Ovary (tissue), 9 donors: ENCODE results near the gene ADRM1. TPM values are rescaled to one million over a fixed set of nuclear protein-coding genes. Genes with fewer than 3 reads are reported as not detected.

Experiments used
- DNase-seq, 5 donors: peaks; one replicate each; pipeline ENCODE4 v3.0.0-alpha.2; 2019 to 2020
- H3K27ac ChIP-seq, 2 donors: fragments of 200-600 bp; one replicate each; pipeline versions ENCODE4 v1.5.1 to v1.8.0; 2019 to 2022
- H3K27me3 ChIP-seq: fragments of 200-600 bp; one replicate; pipeline ENCODE4 v1.8.0; 2022
- H3K36me3 ChIP-seq: fragments of 200-600 bp; sonication (generic); one replicate; pipeline ENCODE4 v1.5.1; 2019
- H3K4me1 ChIP-seq: one replicate; pipeline ENCODE4 v1.8.1; 2013; ENCODE audit warnings: mild to moderate bottlenecking, moderate library complexity; ENCODE audit not compliant: insufficient read depth
- H3K4me3 ChIP-seq: fragments of 200-600 bp; sonication (generic); one replicate; pipeline ENCODE4 v1.5.1; 2017
- H3K9me3 ChIP-seq, 2 donors: fragments of 200-600 bp in 1 of 2; sonication (generic) in 1 of 2; one replicate each; pipeline versions ENCODE4 v1.5.1 to v1.8.1; 2013 to 2019; ENCODE audit warnings: mild to moderate bottlenecking in 1 of 2, moderate library complexity in 1 of 2
- EP300 ChIP-seq: sonication (generic); formaldehyde crosslinking; IDR thresholded peaks from one replicate; pipeline ENCODE4 v1.6.1; 2017; ENCODE audit warnings: antibody characterized with exemption
- POLR2A ChIP-seq: fragments of 450-650 bp; IDR thresholded peaks from one replicate; pipeline ENCODE4 v1.6.1; 2017; ENCODE audit warnings: antibody characterized with exemption, mild to moderate bottlenecking, moderate library complexity
- WGBS, 3 donors: extraction: QIAGEN DNeasy Blood & Tissue Kit in 1 of 3; methylation state at CpG; one replicate each; pipeline versions ENCODE4 v1.1.5 to v1.1.7; 2013 to 2017; 5-methylcytosine and 5-hydroxymethylcytosine counted together
- intact Hi-C, 4 donors: fragments of 100-400 bp; cut with DNase I; formaldehyde crosslinking; loops; one replicate each; pipeline versions ENCODE4 v1.11.0 to v1.15.1; 2022 to 2023
- polyA plus RNA-seq, 2 donors: library from polyadenylated mRNA; stranded (reverse); fragments of 200-250 nt in 1 of 2; fragments of 350-450 nt in 1 of 2; fragmentation: Illumina TruSeq in 1 of 2; extraction: RNeasy Lipid Tissue Mini Kit (QIAGEN cat#74804) in 1 of 2; gene quantifications; one replicate each; pipeline ENCODE4 v1.2.3, GENCODE V29; 2013 to 2014
- total RNA-seq, 7 donors: library from RNA; depleted of rRNA in 2 of 7; stranded (reverse); fragments of >200 nt in 2 of 7; fragmentation: NEBNext Ultra II Directional in 3 of 7; extraction: Animal tissue kit (Norgen Biotek cat#: 25700) in 3 of 7; gene quantifications; one replicate each; pipeline versions ENCODE4 v1.1.0 to v1.2.4, GENCODE V29; 2016 to 2023
- TF ChIP-seq, protein P1 (sequence below), 3 donors: fragments of 450-650 bp in 2 of 3; fragments of 200-600 bp in 1 of 3; IDR thresholded peaks; one replicate each; pipeline versions ENCODE4 v1.5.1 to v1.8.0; 2016 to 2022; ENCODE audit warnings: antibody characterized with exemption in 3 of 3, mild to moderate bottlenecking in 1 of 3
- donor health status: DM: no; HTN: no; CAD: no; lungs with moderate emphysema.
- donor health status: DM: no; HTN: no; CAD: no.
- donor health status: Bipolar disorder and iron deficiency.
- donor health status: DM: yes; HTN: yes; CAD: no.
- donor health status: DM: no; HTN: no; CAD: no.
- donor health status: DM: yes; HTN: yes; CAD: no.

Gene ADRM1
- total and polyA plus RNA-seq, 9 donors = 7.8 to 109 (median 55.2) TPM

DNA sequence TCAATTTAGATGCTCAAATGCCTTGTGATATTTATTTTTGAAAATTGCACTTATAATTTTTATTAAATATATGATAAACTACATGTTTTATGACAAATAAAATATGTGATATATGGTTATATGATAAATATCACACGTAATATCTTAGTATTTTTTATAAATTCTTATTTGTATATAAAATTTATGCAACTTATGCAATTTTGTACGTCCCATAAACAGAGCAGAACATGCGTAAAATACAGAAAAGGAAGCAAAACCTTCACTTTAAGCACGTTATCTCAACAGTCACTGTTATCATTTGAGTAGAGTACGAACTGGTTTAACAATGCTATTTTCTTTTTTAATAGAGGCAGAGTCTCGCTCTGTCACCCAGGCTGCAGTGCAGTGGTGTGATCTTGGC lies 15.7 kb upstream of the ADRM1 start:
- DNase-seq = no peak
- 91 to 94% (median 94%) methylated on average over 6 of the region's 6 CpGs for WGBS, 3 donors
- H3K27me3 ChIP-seq = no peaks in the 10 kb centered on the region
- TF ChIP-seq EP300 = no peak
- TF ChIP-seq, protein P1, sequence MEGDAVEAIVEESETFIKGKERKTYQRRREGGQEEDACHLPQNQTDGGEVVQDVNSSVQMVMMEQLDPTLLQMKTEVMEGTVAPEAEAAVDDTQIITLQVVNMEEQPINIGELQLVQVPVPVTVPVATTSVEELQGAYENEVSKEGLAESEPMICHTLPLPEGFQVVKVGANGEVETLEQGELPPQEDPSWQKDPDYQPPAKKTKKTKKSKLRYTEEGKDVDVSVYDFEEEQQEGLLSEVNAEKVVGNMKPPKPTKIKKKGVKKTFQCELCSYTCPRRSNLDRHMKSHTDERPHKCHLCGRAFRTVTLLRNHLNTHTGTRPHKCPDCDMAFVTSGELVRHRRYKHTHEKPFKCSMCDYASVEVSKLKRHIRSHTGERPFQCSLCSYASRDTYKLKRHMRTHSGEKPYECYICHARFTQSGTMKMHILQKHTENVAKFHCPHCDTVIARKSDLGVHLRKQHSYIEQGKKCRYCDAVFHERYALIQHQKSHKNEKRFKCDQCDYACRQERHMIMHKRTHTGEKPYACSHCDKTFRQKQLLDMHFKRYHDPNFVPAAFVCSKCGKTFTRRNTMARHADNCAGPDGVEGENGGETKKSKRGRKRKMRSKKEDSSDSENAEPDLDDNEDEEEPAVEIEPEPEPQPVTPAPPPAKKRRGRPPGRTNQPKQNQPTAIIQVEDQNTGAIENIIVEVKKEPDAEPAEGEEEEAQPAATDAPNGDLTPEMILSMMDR (IDR thresholded peaks at IDR 0.05) = no peak
- TF ChIP-seq POLR2A = no peak
- peaks cover 1% of the 10 kb centered on the region for H3K4me1 ChIP-seq
- H3K4me3 ChIP-seq = no peak overlapping the region
- no peak overlapping the region for H3K27ac ChIP-seq
- intact Hi-C loops = no loop called here
- H3K36me3 ChIP-seq = no peaks in the 10 kb centered on the region
- no peaks in the 10 kb centered on the region for H3K9me3 ChIP-seq

DNA sequence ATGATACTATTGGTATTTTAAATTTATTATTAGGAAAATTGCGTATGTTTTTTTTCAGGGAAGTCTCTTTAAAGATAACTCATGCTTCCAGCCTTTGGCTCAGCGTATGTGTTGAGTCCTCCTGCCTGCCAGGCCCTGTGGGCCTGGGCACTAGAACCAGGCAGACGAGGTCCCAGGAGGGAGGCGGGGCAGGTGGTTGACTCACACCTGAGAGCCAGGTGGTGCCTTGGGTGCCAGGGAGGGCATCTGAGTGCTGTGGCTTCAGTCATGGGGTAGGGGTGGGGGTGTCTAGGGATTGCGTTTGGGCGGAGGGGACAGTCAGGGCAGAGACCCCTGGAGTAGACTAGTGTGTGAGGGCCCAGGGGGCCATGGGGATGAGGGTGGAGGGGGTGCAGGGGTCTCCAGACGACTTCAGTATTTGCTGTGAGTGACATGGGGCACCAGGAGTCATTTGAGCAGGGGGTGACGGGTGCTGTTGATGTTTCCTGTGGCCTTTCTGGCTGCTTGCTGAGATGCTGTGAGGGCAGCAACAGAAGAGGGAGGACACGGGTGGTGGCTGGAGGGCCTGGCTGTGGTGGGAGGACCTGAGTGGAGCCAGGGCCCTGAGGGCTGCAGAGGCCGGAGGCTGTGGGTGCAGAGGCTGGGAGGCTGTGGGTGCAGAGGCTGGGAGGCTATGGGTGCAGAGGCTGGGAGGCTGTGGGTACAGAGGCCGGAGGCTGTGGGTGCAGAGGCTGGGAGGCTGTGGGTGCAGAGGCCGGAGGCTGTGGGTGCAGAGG lies 14.8 kb upstream of the ADRM1 start:
- no peaks in the 10 kb centered on the region for H3K27me3 ChIP-seq
- intact Hi-C loops = no loop called here
- WGBS, 3 donors = 93 to 94% (median 93%) methylated on average over 12 of the region's 12 CpGs
- H3K36me3 ChIP-seq = no peaks in the 10 kb centered on the region
- no peak overlapping the region for H3K4me3 ChIP-seq
- H3K27ac ChIP-seq = no peak overlapping the region
- H3K9me3 ChIP-seq = no peaks in the 10 kb centered on the region
- TF ChIP-seq, protein P1 (IDR thresholded peaks at IDR 0.05) = no peak
- TF ChIP-seq POLR2A (no peak), EP300 (no peak)
- DNase-seq = no peak
- peaks cover 1% of the 10 kb centered on the region for H3K4me1 ChIP-seq

DNA sequence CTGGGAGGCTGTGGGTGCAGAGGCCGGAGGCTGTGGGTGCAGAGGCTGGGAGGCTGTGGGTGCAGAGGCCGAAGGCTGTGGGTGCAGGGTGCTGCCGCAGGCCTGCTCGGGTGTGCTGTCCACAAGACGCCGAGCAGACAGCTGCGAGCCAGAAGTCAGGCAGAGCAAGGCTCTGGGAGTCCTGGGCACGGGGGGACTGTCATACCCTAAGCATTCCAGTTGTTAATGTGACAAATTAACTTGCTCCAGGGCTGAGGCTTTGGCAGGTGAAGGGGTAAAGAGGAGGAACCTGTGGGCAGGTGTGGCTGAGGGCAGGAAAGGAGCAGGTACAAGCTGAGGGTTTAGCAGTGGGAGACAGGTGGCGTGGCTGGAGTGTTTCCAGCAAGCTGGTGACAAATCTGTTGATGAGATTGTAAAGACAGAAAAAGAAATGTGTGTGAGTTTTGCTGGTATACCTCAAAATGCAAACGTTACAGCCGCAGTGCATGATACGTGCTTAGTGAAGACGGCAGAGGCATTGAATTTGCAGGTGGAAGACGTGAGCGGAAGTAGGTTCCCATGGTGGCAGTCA lies 14.2 kb upstream of the ADRM1 start:
- DNase-seq = no peak
- Histone ChIP-seq H3K36me3 (no peaks in the 10 kb centered on the region), H3K4me3 (no peak overlapping the region), H3K27ac (no peak overlapping the region), H3K27me3 (no peaks in the 10 kb centered on the region), H3K9me3 (no peaks in the 10 kb centered on the region), H3K4me1 (no peaks in the 10 kb centered on the region)
- TF ChIP-seq, protein P1 (IDR thresholded peaks at IDR 0.05) = no peak
- TF ChIP-seq POLR2A = no peak
- TF ChIP-seq EP300 = no peak
- intact Hi-C loops = no loop called here
- 90 to 94% (median 93%) methylated on average over 15 of the region's 15 CpGs for WGBS, 3 donors

DNA sequence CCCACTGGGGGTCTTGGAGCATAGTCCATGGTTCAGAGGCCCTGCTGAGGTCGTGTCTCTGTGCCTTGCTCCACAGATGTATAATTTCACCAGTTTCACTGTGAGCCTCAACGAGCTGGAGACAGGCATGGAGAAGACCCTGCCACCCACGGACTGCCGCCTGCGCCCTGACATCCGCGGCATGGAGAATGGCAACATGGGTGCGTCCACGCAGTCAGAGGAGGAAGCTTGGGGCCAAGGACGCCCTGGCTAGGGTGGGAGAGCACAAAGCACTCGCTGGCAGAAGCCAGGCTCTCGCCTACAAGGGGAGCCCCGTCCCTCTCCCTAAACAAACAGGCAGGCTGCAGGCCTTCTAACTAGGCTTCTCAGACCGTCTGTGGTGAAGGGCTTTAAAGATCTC lies 13.7 kb upstream of the ADRM1 start:
- TF ChIP-seq EP300 (no peak), POLR2A (no peak)
- TF ChIP-seq, protein P1 (IDR thresholded peaks at IDR 0.05) = no peak
- 84 to 88% (median 85%) methylated on average over 14 of the region's 14 CpGs for WGBS, 3 donors
- H3K27ac ChIP-seq = no peak overlapping the region
- intact Hi-C loops = no loop called here
- H3K4me1 ChIP-seq = no peaks in the 10 kb centered on the region
- DNase-seq = no peak
- H3K4me3 ChIP-seq = no peak overlapping the region
- no peaks in the 10 kb centered on the region for H3K9me3 ChIP-seq
- no peaks in the 10 kb centered on the region for H3K36me3 ChIP-seq
- H3K27me3 ChIP-seq = no peaks in the 10 kb centered on the region
